ENCODE results near the gene MLH3.

The MLH3 gene

DNA sequence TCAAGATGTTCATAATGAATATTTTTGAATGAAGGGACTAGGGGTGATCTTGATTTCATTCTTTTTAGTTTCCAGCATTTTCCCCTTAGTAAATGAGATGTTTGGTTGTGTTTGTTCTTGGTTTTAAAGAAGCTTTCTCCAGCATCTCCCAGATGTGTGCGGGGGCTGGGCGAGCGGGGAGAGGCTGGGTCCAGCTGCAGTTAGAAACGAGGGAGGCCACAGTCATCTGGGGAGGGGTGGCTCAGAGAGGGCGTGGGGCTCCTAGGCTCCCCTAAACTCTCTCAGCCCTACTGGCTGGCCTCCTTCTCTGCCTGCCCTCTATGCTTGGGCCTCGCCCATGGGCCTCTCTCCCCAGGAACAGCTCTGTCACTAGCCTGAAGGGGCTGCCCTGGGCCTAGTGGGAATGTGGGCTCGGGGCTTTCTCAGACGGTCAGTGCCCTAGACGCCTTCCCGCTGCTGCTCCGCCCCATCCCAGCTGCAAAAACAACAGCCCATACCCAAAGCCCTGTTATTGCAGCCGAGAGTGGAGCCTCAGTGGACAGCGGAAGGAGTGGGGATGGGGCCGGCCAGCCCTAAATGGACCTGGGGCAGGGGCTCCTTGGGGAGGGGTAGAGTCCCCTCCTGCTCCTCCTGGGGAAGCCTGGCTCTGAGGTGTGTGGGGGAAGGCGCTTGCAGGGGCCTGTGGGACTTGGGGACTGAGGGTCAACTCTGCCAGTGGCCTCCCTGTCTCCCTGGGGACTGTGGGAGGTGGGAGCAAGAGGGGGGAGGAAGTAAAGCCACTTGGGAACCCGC is 66.8 kb downstream of the MLH3 start:
- DNase-seq (ENCODE audit: low spot score): no peak

DNA sequence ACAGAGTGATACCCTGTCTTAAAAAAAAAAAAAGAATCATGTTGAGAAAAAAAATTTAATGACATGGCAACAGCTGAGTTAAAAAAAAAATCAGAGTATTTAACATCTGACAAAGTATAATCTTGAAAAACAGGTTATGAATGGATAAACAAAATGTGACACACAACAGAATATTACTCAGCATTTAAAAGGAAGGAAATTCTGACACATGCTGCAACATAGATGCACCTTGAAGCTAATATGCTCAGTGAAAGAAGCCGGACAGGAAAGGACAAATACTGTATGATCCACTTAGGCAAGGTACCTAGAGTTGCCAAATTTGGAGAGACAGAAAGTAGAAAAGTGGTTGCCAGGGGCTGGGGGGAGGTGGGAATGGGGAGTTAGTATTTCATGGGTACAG is 67.9 kb downstream of the MLH3 start:
- DNase-seq (ENCODE audit: low spot score): no peak

- no peak for DNase-seq (ENCODE audit: low spot score)
Measured at GRCh38 chr14:74982661-74983060, 68.6 kb downstream of the MLH3 start.

- DNase-seq (ENCODE audit: low spot score): no peak
Measured at GRCh38 chr14:74981833-74982232, 69.4 kb downstream of the MLH3 start.

DNA sequence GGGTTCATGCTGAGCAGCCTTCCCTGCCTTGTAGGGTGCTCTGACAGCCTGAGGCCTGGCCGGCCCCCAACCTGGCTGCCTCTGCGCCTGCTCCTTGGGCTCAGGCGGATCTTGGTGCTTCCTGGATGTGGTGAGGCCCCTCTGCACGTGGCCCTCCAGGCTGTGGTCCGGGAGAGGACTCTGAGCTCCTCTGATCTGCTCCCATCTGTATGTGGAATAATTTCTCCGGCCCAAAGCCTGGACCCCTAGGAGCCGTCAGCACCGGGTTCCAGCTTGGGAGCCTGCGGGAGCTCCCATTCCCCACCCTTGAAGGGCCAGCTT is 69.8 kb downstream of the MLH3 start:
- DNase-seq (ENCODE audit: low spot score): no peak

DNA sequence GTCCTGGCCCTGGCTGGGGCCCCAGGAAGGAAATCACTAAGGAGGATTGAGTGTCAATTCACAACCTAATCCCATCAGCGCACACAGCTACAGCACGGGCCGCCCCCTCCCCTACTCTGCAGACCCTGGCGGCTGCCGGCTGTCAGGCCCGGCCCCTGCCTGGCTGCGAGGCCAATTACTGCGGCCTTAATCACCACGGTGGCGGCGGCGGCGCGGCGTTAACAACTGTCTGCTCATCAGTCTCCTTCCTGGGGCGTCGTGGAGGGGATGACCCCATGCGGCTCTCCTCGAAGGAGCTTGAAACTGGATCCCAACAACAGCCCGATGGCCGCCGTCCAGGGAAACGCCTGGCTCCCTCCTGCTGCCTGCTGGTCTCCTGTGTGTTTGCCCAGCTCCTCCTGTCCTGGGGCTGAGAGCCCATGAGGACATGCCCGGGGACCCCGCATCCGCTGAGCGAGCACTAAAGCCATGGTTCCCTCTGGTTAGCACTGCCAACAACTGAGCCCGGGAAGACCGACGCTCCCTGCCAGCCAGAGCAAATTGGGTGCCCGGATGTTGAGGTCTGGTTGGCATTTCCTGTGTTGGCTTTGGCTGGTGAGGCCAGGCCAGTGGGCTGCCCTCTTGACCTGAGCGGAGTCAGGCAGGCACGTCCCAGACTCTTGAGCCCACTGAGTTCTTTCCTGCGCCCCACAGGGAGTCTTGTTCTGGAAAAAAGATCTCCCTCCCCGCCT is 70.4 kb downstream of the MLH3 start:
- no peak for DNase-seq (ENCODE audit: low spot score)

GRCh38 chr14:74980398-74980730 is 70.9 kb downstream of the MLH3 start:
- DNase-seq (ENCODE audit: low spot score): no peak

- DNase-seq (ENCODE audit: low spot score): no peak
Measured at GRCh38 chr14:74979442-74980397, 71.5 kb downstream of the MLH3 start.

DNA sequence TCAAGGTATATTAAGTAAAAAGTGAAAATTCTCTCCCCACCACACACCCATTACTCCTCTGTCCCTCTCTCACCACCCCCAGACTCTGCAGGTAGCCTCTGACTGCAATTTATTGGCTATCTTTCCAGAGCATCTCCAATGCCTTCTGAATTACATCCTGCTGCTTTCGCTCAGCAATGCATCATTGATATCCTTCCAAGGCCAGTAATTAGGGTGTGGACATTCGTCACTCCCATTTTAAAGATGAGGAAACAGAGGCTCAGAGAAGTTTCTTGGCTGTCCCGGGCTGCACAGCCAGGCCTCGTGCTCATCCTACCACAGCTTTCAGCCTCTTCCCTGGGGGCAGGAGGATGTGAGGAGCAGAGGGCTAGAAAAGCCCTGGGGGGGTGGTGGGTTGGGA is 72.2 kb downstream of the MLH3 start:
- no peak for DNase-seq (ENCODE audit: low spot score)

DNA sequence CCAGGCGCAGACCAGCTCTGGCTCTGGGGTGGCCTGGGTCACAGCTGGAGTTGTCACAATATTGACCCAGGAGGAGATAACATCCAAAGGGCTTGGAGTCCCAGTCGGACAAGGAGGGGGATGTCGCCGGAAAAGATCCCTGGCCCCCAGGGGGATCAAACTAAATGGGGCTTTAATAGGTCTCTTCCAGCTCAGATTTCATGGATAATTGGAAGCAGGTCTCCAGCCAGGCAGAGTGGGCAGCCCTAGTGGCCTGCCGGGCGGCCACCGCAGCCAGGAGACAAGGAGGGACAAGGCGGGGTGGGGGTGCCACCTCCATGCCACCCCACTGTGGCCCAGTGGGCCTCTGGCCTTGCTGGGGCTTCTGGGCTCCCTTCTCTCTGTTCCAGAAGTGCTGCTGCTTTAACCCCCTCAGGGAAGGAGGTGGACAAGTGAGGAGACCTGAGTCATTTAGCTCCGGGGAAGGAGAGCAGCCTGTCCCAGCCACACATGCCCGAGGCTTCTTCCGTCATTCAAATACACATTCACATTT is 72.8 kb downstream of the MLH3 start:
- no peak for DNase-seq (ENCODE audit: low spot score)

- no peak for DNase-seq (ENCODE audit: low spot score)
Measured at GRCh38 chr14:74977901-74978385, 73.3 kb downstream of the MLH3 start.

DNA sequence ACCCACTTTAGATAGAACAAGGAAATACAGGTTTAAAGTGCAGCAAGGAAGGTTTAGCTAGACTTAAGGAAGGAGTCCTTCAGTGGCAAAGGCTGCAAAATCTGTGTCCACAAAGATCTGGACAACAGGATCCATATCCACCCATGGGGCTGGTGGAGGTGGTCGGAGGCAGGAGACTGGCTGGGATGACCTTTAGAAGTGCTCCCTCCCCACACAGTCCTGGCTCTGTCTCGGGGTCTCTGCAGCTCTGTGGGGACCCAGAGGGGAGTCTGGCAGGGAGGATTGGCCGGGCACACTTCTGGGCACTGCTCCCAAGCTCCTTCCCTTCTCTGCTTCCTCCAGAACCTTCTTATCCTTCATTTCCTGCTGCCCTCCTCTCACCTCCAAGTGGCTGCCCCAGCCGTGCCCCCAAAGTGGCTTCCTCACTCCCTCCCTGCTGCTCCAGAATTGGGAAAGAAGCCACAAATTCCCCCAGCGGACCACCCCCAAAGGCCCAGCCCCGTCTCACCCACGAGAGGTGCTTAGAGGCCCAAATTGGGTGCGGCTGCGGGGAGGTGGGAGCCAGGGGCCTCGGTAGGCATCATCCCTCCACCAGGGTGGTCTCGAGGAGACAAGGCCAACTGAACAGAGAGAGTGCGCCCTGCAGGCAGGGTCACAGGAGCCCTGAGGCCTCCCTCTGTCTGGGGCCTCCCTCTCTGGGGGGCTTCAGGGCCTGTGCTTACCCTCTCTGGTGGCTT is 73.9 kb downstream of the MLH3 start:
- DNase-seq (ENCODE audit: low spot score): no peak

- no peak for DNase-seq (ENCODE audit: low spot score)
Measured at GRCh38 chr14:74976264-74977113, 74.8 kb downstream of the MLH3 start.

DNA sequence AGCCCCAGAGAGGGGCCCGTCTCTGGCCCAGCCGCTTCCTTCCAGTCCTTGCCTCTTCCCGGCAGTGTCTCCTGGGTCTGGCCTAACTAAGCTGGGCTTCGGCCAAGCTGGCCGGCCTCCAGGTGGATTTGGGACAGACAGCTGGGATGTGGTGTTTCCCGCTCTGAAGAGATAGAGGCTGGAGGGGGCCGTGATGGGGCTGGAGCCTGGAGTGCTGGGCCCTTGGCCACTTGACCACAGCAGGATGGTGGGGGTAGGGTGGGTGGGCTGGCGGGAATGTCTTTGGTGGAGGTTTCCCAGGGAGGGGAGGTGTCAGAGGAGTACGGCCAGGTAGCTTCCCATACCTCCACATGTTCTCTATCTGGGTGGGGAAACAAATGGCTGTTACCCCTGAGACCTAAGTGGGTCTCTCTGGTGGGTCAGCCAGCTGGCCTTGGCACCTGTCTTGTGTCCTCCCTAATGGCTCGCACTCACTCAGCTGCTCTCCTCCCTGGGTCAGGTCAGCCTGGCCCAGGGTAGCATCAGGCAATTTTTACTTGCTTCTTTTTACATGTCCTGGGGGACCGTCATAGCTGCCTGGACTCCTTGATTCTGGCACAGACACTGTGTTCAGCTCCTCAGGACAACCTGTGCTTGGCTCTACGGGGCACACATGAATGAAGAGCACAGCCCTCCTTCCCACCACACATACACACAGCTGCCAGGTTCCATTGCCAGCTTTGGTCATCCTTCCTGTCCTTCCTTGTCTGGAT is 76.0 kb downstream of the MLH3 start:
- DNase-seq (ENCODE audit: low spot score): no peak

- no peak for DNase-seq (ENCODE audit: low spot score)
Measured at GRCh38 chr14:74974364-74975058, 76.8 kb downstream of the MLH3 start.

GRCh38 chr14:74973905-74974363 is 77.3 kb downstream of the MLH3 start:
- DNase-seq (ENCODE audit: low spot score): no peak

- DNase-seq (ENCODE audit: low spot score): no peak
Measured at GRCh38 chr14:74973003-74973653, 78.1 kb downstream of the MLH3 start.

- DNase-seq (ENCODE audit: low spot score): no peak
Measured at GRCh38 chr14:74968811-74969210, 82.5 kb downstream of the MLH3 start.

Measured in globus pallidus (tissue), 1 donor.